HG03342 (cell line): Measurements from ENCODE around the gene STX7.

Source experiments
- ATAC-seq: cut with Tn5 transposase; IDR thresholded peaks from one replicate; pipeline ENCODE4 v1.9.1; 2021; ENCODE audit warnings: mild to moderate bottlenecking, moderate library complexity; ENCODE audit not compliant: unreplicated experiment

Gene STX7

DNA sequence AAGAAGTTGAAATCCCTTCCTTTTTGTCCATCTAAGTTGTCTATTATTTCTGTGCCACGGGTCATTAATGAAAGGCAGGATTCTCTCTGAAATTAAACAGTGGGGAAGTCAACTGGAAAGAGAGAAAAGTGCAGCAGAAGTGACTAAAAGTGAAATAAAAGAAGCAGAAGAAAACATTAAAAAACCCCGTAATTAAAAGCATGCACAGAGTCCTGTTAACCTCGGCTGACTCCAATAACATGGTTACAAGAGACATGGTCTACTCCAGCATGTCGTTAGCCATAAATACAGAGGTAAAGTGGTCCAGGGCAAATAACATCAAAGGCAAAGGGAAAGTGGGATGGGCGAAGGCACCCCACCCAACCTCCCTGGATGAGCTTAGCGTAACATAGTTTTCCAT lies 98.6 kb downstream of the STX7 start:
- ATAC-seq: no peak

DNA sequence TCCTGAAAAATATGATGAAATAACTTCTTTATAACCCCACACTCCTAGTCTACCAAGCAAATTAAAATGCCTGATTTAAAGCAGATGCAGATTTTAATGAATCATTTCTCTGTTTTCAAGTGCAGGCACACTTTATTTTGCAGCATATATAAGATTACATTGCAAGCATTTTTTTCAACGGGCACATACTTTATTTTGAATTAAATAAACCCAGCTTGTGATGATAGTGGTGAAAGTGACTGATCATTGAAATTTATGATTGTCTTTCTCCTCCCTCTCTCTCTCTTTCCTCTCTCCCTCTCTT lies 99.5 kb downstream of the STX7 start:
- ATAC-seq: no peak

DNA sequence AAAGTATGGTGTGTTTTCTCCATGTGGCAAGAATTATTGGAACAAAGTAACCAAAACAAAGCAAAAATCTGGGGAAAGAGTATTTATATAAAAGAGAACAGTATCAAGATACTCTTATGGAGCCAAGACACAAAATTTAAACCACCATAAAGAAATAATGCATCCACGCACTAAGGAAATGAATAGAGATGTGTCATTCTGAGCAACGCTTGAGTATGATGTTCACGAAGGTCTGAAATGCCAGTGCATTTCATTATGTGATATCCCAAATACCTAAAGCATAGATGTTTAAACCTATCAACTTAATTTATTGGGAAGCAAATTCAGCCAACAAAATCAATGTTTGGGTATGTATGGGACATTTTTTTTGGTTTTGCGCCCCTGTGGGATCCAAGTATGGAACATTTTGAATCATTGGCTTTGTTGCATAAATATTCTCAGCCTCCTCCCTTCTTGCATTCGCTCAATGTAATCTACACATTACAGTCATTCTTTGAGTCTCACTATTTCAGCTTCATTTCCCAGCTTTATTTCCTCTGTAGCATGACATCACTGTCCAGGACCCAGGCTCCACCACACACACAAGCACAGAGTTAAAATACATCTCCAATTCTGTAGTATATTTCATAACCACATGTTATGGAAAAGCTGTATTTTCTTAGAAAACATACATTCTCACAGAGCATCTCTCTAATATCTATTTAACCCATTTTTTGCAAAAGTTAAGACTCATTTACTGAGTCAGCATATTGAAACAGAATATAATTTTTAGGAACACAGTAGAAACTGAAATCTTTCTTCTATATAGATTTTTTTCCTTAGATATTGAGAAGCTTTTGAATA lies 100.0 kb downstream of the STX7 start:
- ATAC-seq: no peak

DNA sequence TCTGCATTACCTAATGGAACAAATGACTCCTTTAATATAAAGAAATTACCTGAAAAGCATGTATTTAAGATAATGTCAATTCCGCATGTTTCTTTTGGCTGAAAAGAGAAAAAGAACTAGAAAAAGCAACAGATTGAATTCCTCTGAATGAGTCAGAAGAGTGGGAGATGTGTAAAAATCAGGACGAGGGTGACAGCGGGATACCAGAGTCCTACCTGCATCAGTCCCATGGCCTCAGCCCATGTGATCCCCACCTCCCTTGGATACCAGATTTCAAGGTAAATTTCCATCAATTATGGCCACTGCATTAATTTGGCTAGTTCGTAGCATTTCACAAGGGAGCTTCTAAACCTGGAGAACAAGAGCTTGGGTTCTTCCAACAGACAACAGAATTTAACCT lies 101.6 kb downstream of the STX7 start:
- ATAC-seq: no peak

DNA sequence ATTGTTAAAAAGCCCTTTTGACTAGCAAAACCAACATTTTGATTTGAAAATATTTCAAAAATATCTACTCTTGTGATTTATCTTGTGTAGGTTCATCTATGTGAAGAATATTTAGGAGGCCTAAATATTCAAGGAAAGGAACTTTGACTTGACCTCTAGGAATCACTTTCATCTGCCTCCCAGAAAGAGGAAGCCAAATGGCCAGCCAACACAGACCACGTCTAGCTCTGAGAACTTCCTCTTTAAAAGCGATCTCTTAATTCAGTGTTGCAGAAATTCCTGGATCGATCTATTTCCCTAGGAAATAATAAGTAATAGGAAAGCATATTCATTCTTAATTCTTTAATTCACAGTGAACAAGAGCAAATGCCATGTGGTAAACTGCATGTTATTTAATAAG lies 102.1 kb downstream of the STX7 start:
- no peak for ATAC-seq

DNA sequence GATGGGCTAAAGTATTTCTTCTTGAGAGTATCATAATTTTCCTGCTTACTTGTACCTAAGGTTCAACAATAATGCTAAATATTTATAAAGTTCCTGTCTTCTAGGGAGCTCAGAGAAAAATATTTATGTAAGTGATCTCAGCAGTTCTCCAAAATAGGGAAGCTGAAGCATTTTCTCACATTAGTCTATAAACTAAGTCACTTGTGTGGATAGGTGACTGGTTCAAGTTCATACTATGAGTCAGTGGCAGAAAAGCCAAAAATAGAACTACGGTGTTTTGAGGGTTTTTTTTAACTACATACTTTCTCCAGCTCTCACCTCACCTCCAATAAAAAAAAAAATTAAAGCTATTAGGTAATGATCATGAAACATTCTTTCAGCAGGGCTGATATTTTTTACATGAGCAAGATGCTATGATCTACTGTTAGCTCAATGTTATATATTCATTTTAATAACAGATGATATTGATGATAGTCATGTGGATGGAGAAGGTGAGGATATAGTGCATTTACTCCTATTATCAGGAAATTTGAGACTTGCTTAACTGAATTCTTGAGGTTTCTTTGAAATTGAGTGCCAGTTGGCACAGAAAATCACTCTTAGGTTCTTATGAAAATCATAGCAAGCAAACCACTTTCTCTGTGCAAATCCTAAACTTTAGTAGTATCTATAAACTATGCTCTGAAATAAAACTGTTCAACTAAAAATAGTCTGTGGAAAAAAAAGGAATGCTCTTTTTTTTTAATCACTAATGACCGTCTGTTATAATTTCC lies 107.6 kb downstream of the STX7 start:
- peak; percentile 76 for ATAC-seq

DNA sequence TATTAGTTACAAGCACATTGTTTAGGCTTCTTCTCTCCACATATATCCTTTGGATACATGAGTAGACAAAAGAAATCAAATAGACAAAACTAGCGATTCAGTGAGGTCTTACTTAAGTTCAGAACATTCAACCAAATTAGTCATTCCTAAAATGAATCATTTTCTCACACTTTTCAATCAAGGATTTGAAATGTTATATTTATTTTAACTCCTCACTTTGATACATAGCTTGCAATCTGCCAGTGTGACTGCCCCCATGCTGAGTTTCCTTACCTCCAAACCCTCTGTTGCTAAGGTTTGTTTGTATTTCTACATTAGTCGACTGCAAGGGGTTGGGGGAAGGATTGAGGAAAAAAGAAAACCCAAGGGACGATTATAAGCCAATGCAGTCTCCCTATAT lies 108.2 kb downstream of the STX7 start:
- ATAC-seq: peak; percentile 10

DNA sequence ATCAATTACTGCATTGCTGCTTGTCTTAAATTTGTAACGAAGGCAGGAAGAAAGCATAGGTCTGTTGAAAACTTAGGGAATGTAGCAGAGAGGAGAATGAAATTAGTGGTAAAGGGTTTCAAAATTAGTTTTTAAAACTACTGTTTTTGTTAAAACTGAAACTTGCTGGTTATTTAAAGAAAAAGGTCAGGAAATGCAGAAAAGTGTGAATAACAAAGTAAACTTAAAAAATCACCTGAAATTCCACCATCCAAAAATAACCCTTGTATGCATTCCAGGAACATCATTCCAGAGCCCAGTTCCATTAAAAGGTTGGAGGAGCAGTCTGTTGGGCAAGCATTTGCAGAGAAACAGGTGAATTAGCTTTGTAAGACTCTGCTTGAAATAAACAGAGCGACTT lies 108.6 kb downstream of the STX7 start:
- ATAC-seq: no peak

DNA sequence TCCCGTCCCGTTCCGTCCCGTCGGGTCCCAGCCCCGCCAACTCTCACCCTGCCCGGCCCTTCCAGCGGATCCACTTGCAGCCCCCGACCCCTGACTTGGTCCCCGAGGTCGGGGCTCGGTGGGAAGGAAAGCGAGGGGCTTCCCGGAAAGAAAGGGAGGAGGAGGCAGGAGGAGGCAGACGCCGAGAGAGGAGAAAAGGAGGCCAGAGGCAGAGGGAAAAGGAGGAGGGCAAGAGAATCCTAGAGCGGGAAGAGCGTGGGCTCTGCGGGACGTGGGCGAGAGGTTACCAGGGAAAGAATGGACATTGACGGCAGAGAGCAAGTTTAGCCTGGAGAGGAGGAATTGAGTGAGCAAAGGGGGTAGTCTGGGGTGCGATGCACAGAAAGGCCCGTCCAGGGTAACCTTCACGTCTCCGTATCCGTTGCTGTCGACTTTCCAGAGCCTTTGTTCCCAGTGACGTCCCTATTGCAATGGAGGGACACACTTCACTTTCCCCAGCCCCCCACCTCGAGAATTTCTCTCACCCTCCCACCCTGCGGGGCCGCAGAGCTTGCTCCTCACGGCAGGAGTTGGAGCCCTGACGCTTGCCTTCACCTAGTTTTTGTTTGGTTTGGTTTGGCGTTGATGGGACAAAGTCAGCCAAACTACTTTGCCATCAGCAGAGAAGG lies 111.2 kb downstream of the STX7 start:
- ATAC-seq: no peak

DNA sequence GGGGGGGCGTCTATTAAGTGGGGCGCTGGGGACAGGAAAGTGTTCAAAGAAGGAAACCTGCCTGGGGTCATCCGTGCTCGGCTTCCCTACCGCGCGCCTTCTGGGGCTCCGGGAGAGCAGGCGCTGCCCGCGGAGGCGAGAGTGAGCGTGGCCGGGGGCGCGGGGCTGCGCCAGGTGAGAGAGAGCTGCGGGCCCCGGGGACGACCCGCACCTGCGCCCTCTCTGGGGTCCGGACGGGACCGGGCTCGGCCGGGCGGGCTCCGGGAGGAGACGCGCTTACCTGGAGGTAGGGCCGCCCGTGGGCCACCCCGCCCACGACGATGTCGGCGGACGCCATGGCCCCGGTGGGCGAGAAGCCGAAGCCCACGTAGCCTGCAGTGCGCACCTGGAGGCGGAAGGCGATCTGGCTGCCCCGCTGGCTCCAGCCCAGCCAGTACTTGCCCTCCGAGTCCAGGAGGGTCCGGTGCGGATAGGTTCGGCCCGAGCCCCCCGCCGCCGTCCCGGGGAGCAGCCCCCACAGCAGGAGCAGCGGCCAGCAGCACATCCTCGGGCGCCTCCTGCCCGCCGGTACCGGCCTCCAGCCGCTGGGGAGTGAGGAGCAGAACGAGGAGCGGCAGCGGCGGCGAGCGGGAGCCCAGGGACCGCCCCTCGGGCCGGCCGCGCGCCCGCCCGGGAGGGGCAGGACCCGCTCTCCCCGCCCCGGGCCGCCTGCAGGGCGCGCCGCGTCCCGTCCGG lies 111.9 kb downstream of the STX7 start, which contains the start of gene MOXD1:
Gene MOXD1, minus strand, starts transcription at position 593 of the 735 bp plus-strand sequence. Its CDS starts 49 bp downstream, at position 544.
- ATAC-seq: peak; percentile 52

DNA sequence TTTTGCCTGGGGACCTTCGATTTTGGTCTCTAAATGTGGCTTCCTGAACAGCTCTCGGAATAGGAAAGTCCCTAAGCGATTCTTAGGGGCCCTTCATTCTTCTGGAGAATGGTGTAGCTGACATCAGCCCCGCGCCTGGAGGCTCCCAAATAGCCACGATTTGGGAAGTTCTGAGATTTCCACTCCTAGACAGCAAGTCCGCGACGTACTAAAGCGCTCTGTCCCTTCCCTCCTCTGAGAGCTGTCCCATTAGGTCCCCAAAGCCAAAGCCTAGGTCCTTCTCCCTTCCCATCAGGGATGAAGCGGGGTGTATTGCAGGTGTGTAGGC lies 112.4 kb downstream of the STX7 start:
- ATAC-seq: no peak

DNA sequence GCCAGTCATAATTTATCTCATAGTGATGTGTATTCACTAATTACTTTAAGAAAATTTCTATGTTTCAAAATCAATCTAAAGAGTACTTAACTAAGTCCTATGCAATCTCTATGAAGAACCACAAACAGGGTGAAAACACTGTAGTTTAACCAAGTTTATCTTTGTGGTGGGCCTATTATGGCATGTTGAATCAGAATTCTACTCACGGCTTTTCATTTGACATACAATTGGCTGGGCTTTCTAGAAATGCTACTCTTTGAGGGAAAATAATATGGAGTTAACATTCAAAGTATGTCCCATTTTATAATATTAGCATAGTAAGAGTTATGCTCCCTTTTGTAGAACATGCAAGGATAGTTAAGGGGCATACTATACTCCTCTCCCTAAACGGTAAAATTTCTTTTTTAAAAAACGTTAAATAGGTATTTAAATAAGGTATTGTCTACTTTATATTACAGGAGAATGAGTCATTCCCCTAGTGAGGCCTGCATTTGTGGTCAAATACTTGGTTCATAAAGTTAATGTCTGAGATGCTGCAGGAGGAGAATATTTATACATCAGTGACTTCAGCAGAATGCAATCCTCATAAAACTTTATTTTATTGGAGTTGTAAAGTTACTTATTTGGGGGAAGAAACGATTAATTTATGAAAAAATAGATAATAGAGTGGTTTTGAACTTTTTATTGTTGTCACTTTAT lies 113.4 kb downstream of the STX7 start:
- ATAC-seq: no peak
